GM12892 (cell line): Measurements from ENCODE around the gene WWOX.

ENCODE experiments used
- POLR2A ChIP-seq: IDR thresholded peaks from 2 replicates; pipeline ENCODE4 v1.6.1; 2011; ENCODE audit warnings: low read depth, low read length, control low read depth
- POLR2AphosphoS5 ChIP-seq: IDR thresholded peaks from 2 replicates; pipeline ENCODE4 v1.6.1; 2011; ENCODE audit warnings: low read depth, low read length, control low read depth
- TAF1 ChIP-seq: IDR thresholded peaks from 2 replicates; pipeline ENCODE4 v1.6.1; 2011; ENCODE audit warnings: low read depth, mild to moderate bottlenecking, control low read depth, low read length, borderline replicate concordance

- TF ChIP-seq TAF1: no peak
- TF ChIP-seq POLR2AphosphoS5: no peak
- no peak for TF ChIP-seq POLR2A
Measured at GRCh38 chr16:79159261-79160049, 1060.0 kb downstream of the WWOX start.
